ENCODE measurements around the gene PTRH2.

DNA sequence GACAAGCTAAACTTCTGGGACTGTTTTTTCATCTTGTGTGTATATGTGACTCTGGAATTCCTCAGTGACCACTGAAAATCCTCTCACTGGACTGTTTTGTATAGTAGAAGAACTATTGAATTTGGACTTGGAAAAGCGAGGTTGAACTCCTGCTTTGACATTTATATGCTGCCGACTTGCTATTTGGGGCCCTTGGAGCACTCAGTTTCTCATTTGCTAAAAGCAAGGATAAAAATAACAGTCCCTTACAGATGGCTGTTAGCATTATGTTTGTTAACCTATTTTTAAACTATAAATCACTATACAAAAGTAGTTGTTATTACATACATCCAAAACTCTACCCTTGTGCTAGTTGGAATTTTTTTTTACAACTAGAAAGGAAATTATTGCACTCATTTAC, 9.2 kb upstream of the PTRH2 start:
- TF ChIP-seq POLR2A (IDR thresholded peaks at IDR 0.05; ENCODE audit: low read depth, low read length) (no peak), CTCF (IDR thresholded peaks at IDR 0.05; ENCODE audit: extremely low read depth in 1 of 2, insufficient read depth in 1 of 2, low read depth in 1 of 2, low read length in 2 of 2) (no peak), MAX (IDR thresholded peaks at IDR 0.05; ENCODE audit: insufficient read depth, insufficient read length) (no peak), GATA2 (IDR thresholded peaks at IDR 0.05; ENCODE audit: insufficient read depth, insufficient read length, low read depth, low read length) (no peak), POLR2AphosphoS5 (IDR thresholded peaks at IDR 0.05; ENCODE audit: insufficient read depth, low read depth, low read length) (no peak), EZH2 (IDR thresholded peaks at IDR 0.05; ENCODE audit: borderline replicate concordance, low read depth, low read length, severe bottlenecking) (no peak), MYC (IDR thresholded peaks at IDR 0.05; ENCODE audit: low read depth, low read length) (no peak), JUN (IDR thresholded peaks at IDR 0.05; ENCODE audit: borderline replicate concordance, insufficient read depth, insufficient read length, low read depth) (no peak), FOS (IDR thresholded peaks at IDR 0.05; ENCODE audit: borderline replicate concordance, insufficient read depth, low read length) (no peak)

Data from endothelial cell of umbilical vein (primary cell).